Fibroblast of lung (primary cell): ENCODE results near the gene NEDD4L. TPM values are rescaled to one million over a fixed set of nuclear protein-coding genes. Genes with fewer than 3 reads are reported as not detected.

ENCODE experiments used
- DNase-seq, 2 donors: peaks; one replicate each; pipeline versions ENCODE4 v3.0.0 to v3.0.0-alpha.2; 2010; ENCODE audit warnings: low read depth in 2 of 2
- H2AFZ ChIP-seq: 2 replicates; pipeline ENCODE4 v1.5.1; 2012; ENCODE audit warnings: low read length, control low read depth, inconsistent platforms
- H3K27ac ChIP-seq: 2 replicates; pipeline ENCODE4 v1.5.1; 2011; ENCODE audit warnings: low read length, control low read depth; ENCODE audit not compliant: insufficient read depth
- H3K27me3 ChIP-seq: 2 replicates; pipeline ENCODE4 v1.5.1; 2011; ENCODE audit warnings: mild to moderate bottlenecking, low read length; ENCODE audit not compliant: control insufficient read depth, insufficient read depth
- H3K36me3 ChIP-seq: 2 replicates; pipeline ENCODE4 v1.5.1; 2011; ENCODE audit warnings: low read length; ENCODE audit not compliant: control insufficient read depth, insufficient read depth
- H3K4me1 ChIP-seq: 2 replicates; pipeline ENCODE4 v1.5.1; 2011; ENCODE audit warnings: low read length; ENCODE audit not compliant: control insufficient read depth, insufficient read depth; ENCODE audit errors: extremely low read depth
- H3K4me2 ChIP-seq: 2 replicates; pipeline ENCODE4 v1.5.1; 2011; ENCODE audit warnings: low read length, control low read depth; ENCODE audit not compliant: insufficient read depth; ENCODE audit errors: extremely low read depth
- H3K4me3 ChIP-seq, 4 experiments: fragments of 200-600 bp in 1 of 4; sonication (generic) in 1 of 4; replicated peaks in 1 of 4; 2 replicates each; pipeline ENCODE4 v1.5.1; 2011 to 2016; ENCODE audit warnings: low read length in 4 of 4, low read depth in 3 of 4, mild to moderate bottlenecking in 3 of 4, control low read depth in 2 of 4, inconsistent platforms in 1 of 4, mixed read lengths in 1 of 4; ENCODE audit not compliant: insufficient read depth in 1 of 4; ENCODE audit errors: control extremely low read depth in 1 of 4
- H3K79me2 ChIP-seq: 2 replicates; pipeline ENCODE4 v1.5.1; 2012; ENCODE audit warnings: mild to moderate bottlenecking, low read length, inconsistent platforms; ENCODE audit not compliant: control insufficient read depth, insufficient read depth
- H3K9ac ChIP-seq: 2 replicates; pipeline ENCODE4 v1.5.1; 2011; ENCODE audit warnings: mild to moderate bottlenecking, low read length, control low read depth; ENCODE audit not compliant: insufficient read depth
- H3K9me3 ChIP-seq: 2 replicates; pipeline ENCODE4 v1.5.1; 2012; ENCODE audit warnings: low read depth, low read length; ENCODE audit not compliant: control insufficient read depth, insufficient read depth
- H4K20me1 ChIP-seq: 2 replicates; pipeline ENCODE4 v1.5.1; 2011; ENCODE audit warnings: low read length; ENCODE audit not compliant: control insufficient read depth, insufficient read depth; ENCODE audit errors: extremely low read depth
- EZH2 ChIP-seq: IDR thresholded peaks from 2 replicates; pipeline ENCODE4 v1.5.1; 2012; ENCODE audit warnings: low read length, control low read depth, mild to moderate bottlenecking; ENCODE audit errors: missing control alignments
- polyA plus RNA-seq, 2 donors: library from polyadenylated mRNA; depleted of rRNA in 1 of 2; stranded (reverse) in 1 of 2; unstranded in 1 of 2; fragments of >200 nt; gene quantifications; 2 replicates each; pipeline ENCODE4 v1.2.1, GENCODE V29; 2011 to 2012; ENCODE audit warnings: missing spikeins in 1 of 2
- total RNA-seq: library from RNA; depleted of rRNA; stranded (reverse); fragments of >200 nt; gene quantifications from 2 replicates; pipeline ENCODE4 v1.2.1, GENCODE V29; 2014
- TF ChIP-seq, protein P1 (sequence below), 2 donors: IDR thresholded peaks in 1 of 2; conservative IDR thresholded peaks in 1 of 2; 1 replicate in 1 of 2; 2 replicates in 1 of 2; pipeline ENCODE4 v1.5.1; 2011 to 2012; ENCODE audit warnings: low read length in 2 of 2, control low read depth in 1 of 2, inconsistent platforms in 1 of 2, low read depth in 1 of 2, mild to moderate bottlenecking in 1 of 2

The NEDD4L gene
- total and polyA plus RNA-seq, 2 donors (not counting 1 experiment from before 2014, with no cell fraction given) = 5.5 to 18.7 TPM

GRCh38 chr18:58269931-58270330, 225.9 kb downstream of the NEDD4L start:
- Histone ChIP-seq H4K20me1 (no peaks in the 10 kb centered on the region), H3K4me3 (no peak overlapping the region), H3K9me3 (no peaks in the 10 kb centered on the region), H3K9ac (no peak overlapping the region), H2AFZ (no peak overlapping the region), H3K27me3 (no peaks in the 10 kb centered on the region), H3K4me1 (no peaks in the 10 kb centered on the region), H3K4me2 (no peak overlapping the region), H3K79me2 (no peaks in the 10 kb centered on the region), H3K27ac (no peak overlapping the region), H3K36me3 (no peaks in the 10 kb centered on the region)
- peak in 1 of 2 donors; percentile 32 for DNase-seq
- no peak for TF ChIP-seq EZH2
- TF ChIP-seq, protein P1, sequence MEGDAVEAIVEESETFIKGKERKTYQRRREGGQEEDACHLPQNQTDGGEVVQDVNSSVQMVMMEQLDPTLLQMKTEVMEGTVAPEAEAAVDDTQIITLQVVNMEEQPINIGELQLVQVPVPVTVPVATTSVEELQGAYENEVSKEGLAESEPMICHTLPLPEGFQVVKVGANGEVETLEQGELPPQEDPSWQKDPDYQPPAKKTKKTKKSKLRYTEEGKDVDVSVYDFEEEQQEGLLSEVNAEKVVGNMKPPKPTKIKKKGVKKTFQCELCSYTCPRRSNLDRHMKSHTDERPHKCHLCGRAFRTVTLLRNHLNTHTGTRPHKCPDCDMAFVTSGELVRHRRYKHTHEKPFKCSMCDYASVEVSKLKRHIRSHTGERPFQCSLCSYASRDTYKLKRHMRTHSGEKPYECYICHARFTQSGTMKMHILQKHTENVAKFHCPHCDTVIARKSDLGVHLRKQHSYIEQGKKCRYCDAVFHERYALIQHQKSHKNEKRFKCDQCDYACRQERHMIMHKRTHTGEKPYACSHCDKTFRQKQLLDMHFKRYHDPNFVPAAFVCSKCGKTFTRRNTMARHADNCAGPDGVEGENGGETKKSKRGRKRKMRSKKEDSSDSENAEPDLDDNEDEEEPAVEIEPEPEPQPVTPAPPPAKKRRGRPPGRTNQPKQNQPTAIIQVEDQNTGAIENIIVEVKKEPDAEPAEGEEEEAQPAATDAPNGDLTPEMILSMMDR (conservative IDR thresholded peaks at IDR 0.05 in 1 of 2, IDR thresholded peaks at IDR 0.05 in 1 of 2; ENCODE audit: low read depth in 1 of 2, low read length in 2 of 2) = no peak

GRCh38 chr18:58270396-58270795, 226.4 kb downstream of the NEDD4L start:
- no peaks in the 10 kb centered on the region for H3K4me1 ChIP-seq
- no peaks in the 10 kb centered on the region for H3K79me2 ChIP-seq
- no peak overlapping the region for H3K27ac ChIP-seq
- no peaks in the 10 kb centered on the region for H3K27me3 ChIP-seq
- H2AFZ ChIP-seq = no peak overlapping the region
- H3K4me3 ChIP-seq = no peak overlapping the region
- no peaks in the 10 kb centered on the region for H3K9me3 ChIP-seq
- H3K9ac ChIP-seq = no peak overlapping the region
- no peaks in the 10 kb centered on the region for H4K20me1 ChIP-seq
- no peaks in the 10 kb centered on the region for H3K36me3 ChIP-seq
- TF ChIP-seq, protein P1 (conservative IDR thresholded peaks at IDR 0.05 in 1 of 2, IDR thresholded peaks at IDR 0.05 in 1 of 2; ENCODE audit: low read depth in 1 of 2, low read length in 2 of 2) = no peak
- no peak for TF ChIP-seq EZH2
- H3K4me2 ChIP-seq = no peak overlapping the region
- no peak for DNase-seq

GRCh38 chr18:58271770-58272169, 227.7 kb downstream of the NEDD4L start:
- TF ChIP-seq, protein P1 (conservative IDR thresholded peaks at IDR 0.05 in 1 of 2, IDR thresholded peaks at IDR 0.05 in 1 of 2; ENCODE audit: low read depth in 1 of 2, low read length in 2 of 2) = no peak
- TF ChIP-seq EZH2 = no peak
- H3K79me2 ChIP-seq = no peaks in the 10 kb centered on the region
- H3K4me1 ChIP-seq = no peaks in the 10 kb centered on the region
- no peak overlapping the region for H3K4me2 ChIP-seq
- no peaks in the 10 kb centered on the region for H3K36me3 ChIP-seq
- no peaks in the 10 kb centered on the region for H3K27me3 ChIP-seq
- H3K4me3 ChIP-seq = no peak overlapping the region
- no peak overlapping the region for H3K9ac ChIP-seq
- no peaks in the 10 kb centered on the region for H4K20me1 ChIP-seq
- H2AFZ ChIP-seq = no peak overlapping the region
- H3K27ac ChIP-seq = no peak overlapping the region
- DNase-seq = no peak
- H3K9me3 ChIP-seq = no peaks in the 10 kb centered on the region
